Type B pancreatic cell (in vitro differentiated cells): ENCODE results near the gene XKR8. TPM values are rescaled to one million over a fixed set of nuclear protein-coding genes. Genes with fewer than 3 reads are reported as not detected.

ENCODE experiments used
- DNase-seq: peaks from one replicate; pipeline ENCODE4 v3.0.0; 2021; ENCODE audit warnings: mixed read lengths; ENCODE audit not compliant: unreplicated experiment; ENCODE audit errors: extremely low spot score
- H3K27ac Mint-ChIP-seq: 2 replicates; pipeline ENCODE4 v1.8.0; 2021; ENCODE audit warnings: mild to moderate bottlenecking, mixed read lengths
- H3K27me3 Mint-ChIP-seq: 2 replicates; pipeline ENCODE4 v1.8.0; 2021; ENCODE audit warnings: mixed read lengths
- H3K36me3 Mint-ChIP-seq: 2 replicates; pipeline ENCODE4 v1.8.0; 2021; ENCODE audit warnings: mixed read lengths
- H3K4me1 Mint-ChIP-seq: one replicate; pipeline ENCODE4 v1.8.0; 2021; ENCODE audit warnings: mixed read lengths; ENCODE audit not compliant: unreplicated experiment
- H3K4me3 Mint-ChIP-seq: 2 replicates; pipeline ENCODE4 v1.8.0; 2021; ENCODE audit warnings: mild to moderate bottlenecking, mixed read lengths
- H3K9me3 Mint-ChIP-seq: 2 replicates; pipeline ENCODE4 v1.8.0; 2021; ENCODE audit warnings: mixed read lengths
- total RNA-seq: library from RNA; stranded (reverse); gene quantifications from 2 replicates; pipeline ENCODE4 v1.2.1, GENCODE V29; 2021; ENCODE audit warnings: low replicate concordance
- TF ChIP-seq, protein P1 (sequence below): fragments of 200-600 bp; sonication (generic); conservative IDR thresholded peaks from 2 replicates; pipeline ENCODE4 v1.5.0; 2021; ENCODE audit warnings: antibody characterized with exemption, mild to moderate bottlenecking

XKR8 gene
- total RNA-seq, 1 donor from 2014 or later: 12.6 TPM

DNA sequence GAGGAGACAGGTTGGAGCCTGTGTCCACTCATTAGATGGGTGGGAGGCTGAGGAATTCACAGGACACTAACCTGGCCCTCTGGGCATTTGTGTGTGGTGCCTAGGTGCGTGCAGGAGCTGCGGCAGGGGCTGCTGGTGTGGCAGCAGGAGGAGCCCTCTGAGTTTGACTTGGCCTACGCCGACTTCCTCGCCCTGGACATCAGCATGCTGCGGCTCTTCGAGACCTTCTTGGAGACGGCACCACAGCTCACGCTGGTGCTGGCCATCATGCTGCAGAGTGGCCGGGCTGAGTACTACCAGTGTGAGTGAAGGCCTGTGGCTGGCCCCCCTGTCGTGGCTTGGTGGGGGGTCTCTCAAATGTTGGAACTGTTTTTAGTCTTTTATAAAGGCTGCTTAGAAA lies 3.6 kb downstream of the XKR8 start:
- no peak for DNase-seq
- H3K27me3 Mint-ChIP-seq: no peaks in the 10 kb centered on the region
- TF ChIP-seq, protein P1, sequence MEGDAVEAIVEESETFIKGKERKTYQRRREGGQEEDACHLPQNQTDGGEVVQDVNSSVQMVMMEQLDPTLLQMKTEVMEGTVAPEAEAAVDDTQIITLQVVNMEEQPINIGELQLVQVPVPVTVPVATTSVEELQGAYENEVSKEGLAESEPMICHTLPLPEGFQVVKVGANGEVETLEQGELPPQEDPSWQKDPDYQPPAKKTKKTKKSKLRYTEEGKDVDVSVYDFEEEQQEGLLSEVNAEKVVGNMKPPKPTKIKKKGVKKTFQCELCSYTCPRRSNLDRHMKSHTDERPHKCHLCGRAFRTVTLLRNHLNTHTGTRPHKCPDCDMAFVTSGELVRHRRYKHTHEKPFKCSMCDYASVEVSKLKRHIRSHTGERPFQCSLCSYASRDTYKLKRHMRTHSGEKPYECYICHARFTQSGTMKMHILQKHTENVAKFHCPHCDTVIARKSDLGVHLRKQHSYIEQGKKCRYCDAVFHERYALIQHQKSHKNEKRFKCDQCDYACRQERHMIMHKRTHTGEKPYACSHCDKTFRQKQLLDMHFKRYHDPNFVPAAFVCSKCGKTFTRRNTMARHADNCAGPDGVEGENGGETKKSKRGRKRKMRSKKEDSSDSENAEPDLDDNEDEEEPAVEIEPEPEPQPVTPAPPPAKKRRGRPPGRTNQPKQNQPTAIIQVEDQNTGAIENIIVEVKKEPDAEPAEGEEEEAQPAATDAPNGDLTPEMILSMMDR: no peak
- H3K27ac Mint-ChIP-seq: no peak overlapping the region
- peaks cover 6% of the 10 kb centered on the region for H3K4me1 Mint-ChIP-seq
- no peak overlapping the region for H3K4me3 Mint-ChIP-seq
- H3K36me3 Mint-ChIP-seq: peaks cover 6% of the 10 kb centered on the region
- no peaks in the 10 kb centered on the region for H3K9me3 Mint-ChIP-seq

DNA sequence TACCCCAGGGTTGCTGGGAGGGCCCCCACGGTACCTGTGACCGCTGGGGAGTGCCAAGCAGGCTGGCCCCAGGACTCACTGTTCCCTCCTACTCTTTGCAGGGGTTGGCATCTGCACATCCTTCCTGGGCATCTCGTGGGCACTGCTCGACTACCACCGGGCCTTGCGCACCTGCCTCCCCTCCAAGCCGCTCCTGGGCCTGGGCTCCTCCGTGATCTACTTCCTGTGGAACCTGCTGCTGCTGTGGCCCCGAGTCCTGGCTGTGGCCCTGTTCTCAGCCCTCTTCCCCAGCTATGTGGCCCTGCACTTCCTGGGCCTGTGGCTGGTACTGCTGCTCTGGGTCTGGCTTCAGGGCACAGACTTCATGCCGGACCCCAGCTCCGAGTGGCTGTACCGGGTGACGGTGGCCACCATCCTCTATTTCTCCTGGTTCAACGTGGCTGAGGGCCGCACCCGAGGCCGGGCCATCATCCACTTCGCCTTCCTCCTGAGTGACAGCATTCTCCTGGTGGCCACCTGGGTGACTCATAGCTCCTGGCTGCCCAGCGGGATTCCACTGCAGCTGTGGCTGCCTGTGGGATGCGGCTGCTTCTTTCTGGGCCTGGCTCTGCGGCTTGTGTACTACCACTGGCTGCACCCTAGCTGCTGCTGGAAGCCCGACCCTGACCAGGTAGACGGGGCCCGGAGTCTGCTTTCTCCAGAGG lies 6.8 kb downstream of the XKR8 start:
- H3K27ac Mint-ChIP-seq: peak overlapping the region; percentile 62

DNA sequence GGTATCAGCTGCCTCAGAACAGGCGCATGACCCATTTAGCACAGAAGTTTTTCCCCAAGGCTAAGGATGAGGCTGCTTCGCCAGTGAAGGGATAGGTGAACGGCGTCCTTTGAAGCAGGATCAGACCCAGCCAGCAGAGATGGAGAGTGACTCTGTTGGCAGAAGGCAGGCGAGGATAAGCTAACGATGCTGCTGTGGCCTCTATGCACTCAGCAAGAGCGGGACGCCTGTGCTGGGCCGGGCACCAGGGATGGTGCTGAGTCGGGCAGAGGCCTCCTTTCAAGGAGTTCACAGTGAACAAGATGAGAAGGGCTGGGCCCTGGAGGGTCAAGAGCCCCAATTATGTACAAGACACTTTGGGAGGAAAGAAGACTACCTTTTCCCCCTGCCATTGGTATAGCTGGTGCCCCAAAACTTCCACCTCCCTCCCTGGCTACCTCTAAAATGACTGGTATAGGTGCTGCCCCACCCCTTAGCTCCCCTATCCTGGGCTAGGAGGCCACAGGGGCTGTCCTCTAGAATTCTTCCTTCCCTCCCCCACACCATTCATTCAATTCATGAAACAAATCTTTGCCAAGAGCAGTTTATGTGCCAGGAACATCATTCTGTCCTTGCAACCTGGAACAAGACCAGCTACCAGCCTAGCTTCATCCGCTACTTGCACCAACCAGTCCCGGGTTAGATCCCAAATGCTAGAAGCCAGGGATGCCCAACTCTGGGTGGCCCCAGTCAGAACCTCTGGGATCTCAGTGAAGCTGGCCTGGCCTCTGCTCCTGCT lies 7.5 kb downstream of the XKR8 start:
- TF ChIP-seq, protein P1: no peak
- Mint-ChIP-seq H3K9me3 (no peaks in the 10 kb centered on the region), H3K4me3 (no peak overlapping the region), H3K4me1 (peaks cover 13% of the 10 kb centered on the region), H3K27me3 (no peaks in the 10 kb centered on the region), H3K36me3 (peaks cover 11% of the 10 kb centered on the region), H3K27ac (peak overlapping the region; percentile 62)
- DNase-seq: peak; percentile 42

More for the DNA sequence above, 6.8 kb downstream of the XKR8 start:
- Mint-ChIP-seq H3K36me3 (peaks cover 11% of the 10 kb centered on the region), H3K9me3 (no peaks in the 10 kb centered on the region), H3K27me3 (no peaks in the 10 kb centered on the region), H3K4me1 (peaks cover 7% of the 10 kb centered on the region), H3K4me3 (no peak overlapping the region)
- TF ChIP-seq, protein P1: no peak
- no peak for DNase-seq

DNA sequence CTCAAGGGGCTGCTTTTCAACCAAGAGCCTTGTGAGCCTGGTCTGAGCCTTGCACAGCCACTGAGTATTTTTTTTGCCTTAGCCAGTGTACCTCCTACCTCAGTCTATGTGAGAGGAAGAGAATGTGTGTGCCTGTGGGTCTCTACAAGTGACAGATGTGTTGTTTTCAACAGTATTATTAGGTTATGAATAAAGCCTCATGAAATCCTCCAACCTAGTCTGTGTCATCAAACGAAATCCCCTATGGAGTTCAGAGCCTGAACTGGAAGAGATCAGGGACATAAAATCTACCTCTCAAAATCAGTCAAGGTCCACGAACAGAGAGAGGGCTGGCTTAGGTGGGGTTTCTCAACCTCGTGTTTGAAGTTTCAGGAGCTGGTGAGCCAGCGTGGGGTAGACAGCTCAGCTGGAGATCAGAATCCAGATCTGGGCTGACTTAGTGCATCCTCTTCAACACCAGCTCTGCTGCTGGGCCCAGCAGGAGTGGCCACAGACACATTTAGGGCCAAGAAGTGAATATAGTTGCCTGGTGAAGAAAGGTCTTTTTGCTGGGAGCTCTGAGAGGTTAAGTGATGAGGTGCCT lies 8.2 kb downstream of the XKR8 start:
- Mint-ChIP-seq H3K27ac (peak overlapping the region; percentile 89), H3K36me3 (peaks cover 11% of the 10 kb centered on the region), H3K4me1 (peaks cover 13% of the 10 kb centered on the region)

DNA sequence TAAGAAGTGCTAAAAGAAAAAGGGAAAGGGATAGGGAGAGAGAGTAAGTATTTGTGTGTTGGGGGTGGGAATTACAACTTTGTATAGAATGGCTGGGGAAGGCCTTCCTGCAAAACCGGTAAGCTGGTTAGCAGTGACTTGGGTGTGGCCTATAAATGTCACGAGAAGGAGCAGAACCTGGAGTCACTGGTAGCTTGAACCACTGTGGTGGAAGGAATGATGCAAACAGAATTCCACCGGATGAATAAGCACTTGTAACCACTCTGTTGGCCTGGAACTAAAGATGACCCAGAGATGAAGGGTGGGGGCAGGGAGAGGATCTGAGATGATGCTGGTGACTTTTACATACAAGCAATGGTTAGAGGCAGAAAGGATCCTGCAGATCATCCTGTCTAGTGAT lies 8.9 kb downstream of the XKR8 start:
- Mint-ChIP-seq H3K4me1 (peaks cover 13% of the 10 kb centered on the region), H3K36me3 (peaks cover 11% of the 10 kb centered on the region), H3K27ac (peak overlapping the region; percentile 89), H3K27me3 (no peaks in the 10 kb centered on the region), H3K9me3 (no peaks in the 10 kb centered on the region), H3K4me3 (peak overlapping the region; percentile 13)
- TF ChIP-seq, protein P1: no peak
- DNase-seq: no peak

More for the DNA sequence above, 8.2 kb downstream of the XKR8 start:
- peak; percentile 52 for DNase-seq
- TF ChIP-seq, protein P1: no peak
- no peaks in the 10 kb centered on the region for H3K9me3 Mint-ChIP-seq
- peak overlapping the region; percentile 13 for H3K4me3 Mint-ChIP-seq
- no peaks in the 10 kb centered on the region for H3K27me3 Mint-ChIP-seq
